Fibroblast of skin of right quadriceps (primary cell): ENCODE data around the gene RING1.
"Not testable (repeated sequence)": the region's sequence is repeated elsewhere in the genome, so short reads cannot be mapped to it uniquely, and the experiment has no call there.

Source experiments
- DNase-seq: peaks from one replicate; pipeline ENCODE4 v3.0.0-alpha.2; 2013

Gene RING1

GRCh38 chr6:33207552-33208090 lies 679 bp upstream of the RING1 start:
- DNase-seq: peak; percentile 50

GRCh38 chr6:33209856-33210255 lies 1.6 kb downstream of the RING1 start:
- no peak for DNase-seq

- DNase-seq: no peak
Observed at GRCh38 chr6:33211136-33211535, 2.8 kb downstream of the RING1 start.

GRCh38 chr6:33211666-33212422 lies 3.5 kb downstream of the RING1 start:
- DNase-seq: no peak

- no peak for DNase-seq
Observed at GRCh38 chr6:33212857-33213165, 4.5 kb downstream of the RING1 start.

- no peak for DNase-seq
Observed at GRCh38 chr6:33213166-33213988, 5.1 kb downstream of the RING1 start.

GRCh38 chr6:33213989-33214335 lies 5.7 kb downstream of the RING1 start:
- DNase-seq: no peak

- no peak for DNase-seq
Observed at GRCh38 chr6:33215271-33216116, 7.2 kb downstream of the RING1 start.

GRCh38 chr6:33216117-33216649 lies 7.9 kb downstream of the RING1 start:
- no peak for DNase-seq

GRCh38 chr6:33217246-33217645 lies 8.9 kb downstream of the RING1 start:
- DNase-seq: no peak

- DNase-seq: no peak
Observed at GRCh38 chr6:33217681-33218080, 9.4 kb downstream of the RING1 start.

GRCh38 chr6:33226503-33227120 lies 18.3 kb downstream of the RING1 start:
- DNase-seq: not testable (repeated sequence)

GRCh38 chr6:33235221-33235634 lies 26.9 kb downstream of the RING1 start:
- no peak for DNase-seq

GRCh38 chr6:33236328-33236727 lies 28.0 kb downstream of the RING1 start:
- no peak for DNase-seq

GRCh38 chr6:33236852-33237251 lies 28.6 kb downstream of the RING1 start:
- no peak for DNase-seq

- DNase-seq: no peak
Observed at GRCh38 chr6:33237741-33238140, 29.4 kb downstream of the RING1 start.

GRCh38 chr6:33241968-33242367 lies 33.7 kb downstream of the RING1 start:
- DNase-seq: no peak

- no peak for DNase-seq
Observed at GRCh38 chr6:33243476-33243875, 35.2 kb downstream of the RING1 start.

GRCh38 chr6:33247977-33248642 lies 39.8 kb downstream of the RING1 start:
- peak; percentile 84 for DNase-seq

- DNase-seq: peak; percentile 50
Observed at GRCh38 chr6:33248643-33248931, 40.3 kb downstream of the RING1 start.

GRCh38 chr6:33248932-33249731 lies 40.8 kb downstream of the RING1 start:
- peak; percentile 99 for DNase-seq
